GM13977 (cell line): ENCODE measurements around the gene NCOA7.
"Not testable (repeated sequence)": the region's sequence is repeated elsewhere in the genome, so short reads cannot be mapped to it uniquely, and the experiment has no call there.

Source experiments
- DNase-seq: peaks from one replicate; pipeline ENCODE4 v3.0.0; 2012; ENCODE audit warnings: low spot score
- CTCF ChIP-seq: IDR thresholded peaks from 2 replicates; pipeline ENCODE4 v1.5.1; 2012; ENCODE audit warnings: mild to moderate bottlenecking, control low read depth; ENCODE audit not compliant: insufficient read depth; ENCODE audit errors: extremely low read depth, missing control alignments
- in situ Hi-C: fragments of 300-500 bp; cut with MboI; formaldehyde crosslinking; loops from one replicate; pipeline ENCODE4 v1.12.0; 2022; ENCODE audit warnings: low sequenced_read_pairs, low pct_unique_long_range_greater_than_20kb, mixed read lengths, inconsistent platforms; ENCODE audit not compliant: unreplicated experiment

Gene NCOA7

GRCh38 chr6:125841356-125842090, 50.8 kb downstream of the NCOA7 start:
- TF ChIP-seq CTCF: no peak
- DNase-seq: no peak
- in situ Hi-C loops: no loop called here

DNA sequence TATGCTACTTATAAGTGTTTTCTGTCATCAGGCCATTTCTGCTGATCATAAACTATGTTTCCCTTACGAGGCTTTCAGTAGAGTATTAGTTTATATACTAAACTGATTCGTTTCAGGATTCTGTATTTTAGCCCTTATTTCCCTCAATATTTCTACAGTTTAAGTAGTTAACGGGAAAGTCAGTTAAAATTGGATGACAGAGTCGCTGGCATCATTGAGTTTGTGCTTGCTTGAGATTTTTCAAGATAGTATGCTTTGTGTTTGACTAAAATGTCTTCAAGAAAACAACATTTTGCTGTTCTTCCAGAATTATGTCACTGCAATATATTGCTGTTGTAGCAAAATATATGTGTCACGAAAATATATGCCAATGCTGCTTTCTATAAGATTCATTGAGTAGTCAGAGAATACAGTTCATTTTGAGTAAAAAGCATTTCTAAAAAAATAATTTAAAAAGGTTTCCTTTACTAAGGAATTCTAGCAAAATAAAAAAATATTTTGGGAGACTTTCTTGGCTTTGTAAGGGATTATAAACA, 51.4 kb downstream of the NCOA7 start:
- in situ Hi-C loops: no loop called here

DNA sequence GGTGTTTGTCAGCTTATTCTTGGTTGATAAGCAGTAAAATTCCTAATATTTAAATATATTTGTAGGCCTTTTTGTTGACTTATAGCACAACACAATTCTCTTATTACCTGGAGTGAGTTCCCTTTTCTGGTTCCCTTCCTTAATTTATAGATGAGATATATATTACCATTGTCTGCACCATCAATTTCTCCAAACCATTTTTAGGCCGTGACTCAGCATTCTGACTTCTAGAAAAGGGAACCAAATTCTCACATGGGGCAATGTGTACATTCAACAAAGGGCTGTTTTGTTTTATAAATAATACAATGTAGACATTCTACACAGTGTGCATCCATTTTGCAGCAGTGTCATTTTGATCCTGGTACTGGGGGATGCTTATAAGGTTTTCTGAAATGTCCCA, 52.8 kb downstream of the NCOA7 start:
- no peak for TF ChIP-seq CTCF
- in situ Hi-C loops: no loop called here
- DNase-seq: no peak

More for the DNA sequence above, 51.4 kb downstream of the NCOA7 start:
- no peak for DNase-seq
- no peak for TF ChIP-seq CTCF

- in situ Hi-C loops: no loop called here
- no peak for TF ChIP-seq CTCF
- no peak for DNase-seq
These were observed 54.2 kb downstream of the NCOA7 start for GRCh38 chr6:125844989-125845388.

DNA sequence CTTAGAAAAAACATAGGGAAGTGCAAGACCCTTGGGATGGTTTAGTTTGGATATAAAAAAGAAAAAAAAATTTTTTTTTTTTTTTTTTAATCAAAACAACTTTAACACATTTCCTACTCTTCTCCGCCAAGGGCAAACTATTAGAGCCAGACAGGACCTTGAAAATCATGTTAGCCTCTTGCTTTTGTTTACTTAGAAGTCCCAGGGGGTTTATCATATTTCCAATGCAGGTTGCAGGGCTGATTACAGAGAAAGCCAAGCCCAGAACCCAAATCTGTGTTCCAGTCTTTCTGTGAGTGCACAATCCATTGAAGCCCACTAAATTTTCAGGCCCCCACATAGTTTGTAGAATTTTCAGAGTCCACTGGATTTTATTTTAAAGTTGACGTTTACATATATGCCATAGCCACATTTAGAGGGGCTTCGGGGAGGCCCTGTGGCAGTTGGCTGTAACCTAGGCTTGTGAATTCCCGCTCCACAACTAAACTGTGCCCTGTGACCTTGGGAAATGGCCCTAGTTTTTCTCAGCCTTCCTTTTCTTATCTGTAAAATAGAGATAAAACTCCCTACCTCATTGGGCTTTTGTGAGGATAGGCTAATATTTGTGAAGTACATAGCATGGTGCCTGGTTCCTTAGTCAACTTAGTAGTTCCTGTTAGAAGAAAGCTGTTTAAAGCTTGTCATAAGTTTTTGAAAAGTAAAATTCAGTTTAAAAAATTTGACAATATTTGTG, 55.7 kb downstream of the NCOA7 start:
- in situ Hi-C loops: no loop called here
- TF ChIP-seq CTCF: no peak
- DNase-seq: no peak

DNA sequence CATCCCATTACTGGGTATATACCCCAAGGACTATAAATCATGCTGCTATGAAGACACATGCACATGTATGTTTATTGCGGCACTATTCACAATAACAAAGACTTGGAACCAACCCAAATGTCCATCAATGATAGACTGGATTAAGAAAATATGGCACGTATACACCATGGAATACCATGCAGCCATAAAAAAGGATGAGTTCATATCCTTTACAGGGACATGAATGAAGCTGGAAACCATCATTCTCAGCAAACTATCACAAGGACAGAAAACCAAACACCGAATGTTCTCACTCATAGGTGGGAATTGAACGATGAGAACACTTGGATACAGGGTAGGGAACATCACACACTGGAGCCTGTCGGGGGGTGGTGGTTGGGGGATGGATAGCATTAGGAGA, 57.5 kb downstream of the NCOA7 start:
- in situ Hi-C loops, DNase-seq: not testable (repeated sequence)

GRCh38 chr6:125850361-125850760, 59.6 kb downstream of the NCOA7 start:
- no peak for DNase-seq
- in situ Hi-C loops: no loop called here
- no peak for TF ChIP-seq CTCF
